Keratinocyte (primary cell): ENCODE data around the gene CCDC175. TPM values are rescaled to one million over a fixed set of nuclear protein-coding genes. Genes with fewer than 3 reads are reported as not detected.

Source experiments
- DNase-seq: peaks from one replicate; pipeline ENCODE4 v3.0.0-alpha.2; 2011; ENCODE audit warnings: low read depth, missing footprints, low spot score
- FAIRE-seq: peaks from 2 replicates; lab custom pipeline; 2011; peaks lifted over from hg19 to GRCh38; lab: Jason Lieb, UNC
- H2AFZ ChIP-seq: 2 replicates; pipeline ENCODE4 v1.6.0; 2012; ENCODE audit warnings: low read length, control low read depth, inconsistent platforms; ENCODE audit not compliant: control insufficient read depth
- H3K27ac ChIP-seq: 2 replicates; pipeline ENCODE4 v1.5.1; 2011; ENCODE audit warnings: low read length; ENCODE audit not compliant: control insufficient read depth, insufficient read depth
- H3K27me3 ChIP-seq: 3 replicates; pipeline ENCODE4 v1.6.0; 2011; ENCODE audit warnings: low read length; ENCODE audit not compliant: control insufficient read depth, insufficient read depth; ENCODE audit errors: extremely low read depth
- H3K36me3 ChIP-seq, 2 experiments: 2 replicates in 1 of 2; 3 replicates in 1 of 2; pipeline ENCODE4 v1.5.1; 2011; ENCODE audit warnings: low read length in 2 of 2, mild to moderate bottlenecking in 1 of 2; ENCODE audit not compliant: control insufficient read depth in 2 of 2, insufficient read depth in 2 of 2; ENCODE audit errors: extremely low read depth in 1 of 2
- H3K4me1 ChIP-seq: 3 replicates; pipeline ENCODE4 v1.5.1; 2011; ENCODE audit warnings: low read length; ENCODE audit not compliant: control insufficient read depth, insufficient read depth; ENCODE audit errors: extremely low read depth
- H3K4me2 ChIP-seq: 3 replicates; pipeline ENCODE4 v1.6.0; 2011; ENCODE audit warnings: low read depth, low read length; ENCODE audit not compliant: control insufficient read depth, insufficient read depth; ENCODE audit errors: extremely low read depth
- H3K4me3 ChIP-seq, 3 experiments: fragments of 200-600 bp in 1 of 3; sonication (generic) in 1 of 3; 2 replicates in 2 of 3; 3 replicates in 1 of 3; pipeline ENCODE4 v1.5.1; 2011 to 2016; ENCODE audit warnings: low read length in 3 of 3, mild to moderate bottlenecking in 3 of 3, control low read depth in 2 of 3, inconsistent platforms in 1 of 3, low read depth in 1 of 3, mixed read lengths in 1 of 3, mixed run types in 1 of 3, moderate library complexity in 1 of 3; ENCODE audit not compliant: control insufficient read depth in 2 of 3, insufficient read depth in 2 of 3; ENCODE audit errors: extremely low read depth in 1 of 3
- H3K79me2 ChIP-seq: 2 replicates; pipeline ENCODE4 v1.6.0; 2012; ENCODE audit warnings: low read length; ENCODE audit not compliant: control insufficient read depth, insufficient read depth
- H3K9ac ChIP-seq: 3 replicates; pipeline ENCODE4 v1.6.0; 2011; ENCODE audit warnings: low read length; ENCODE audit not compliant: control insufficient read depth, insufficient read depth; ENCODE audit errors: extremely low read depth
- H3K9me1 ChIP-seq: 3 replicates; pipeline ENCODE4 v1.6.0; 2011; ENCODE audit warnings: low read length; ENCODE audit not compliant: control insufficient read depth, insufficient read depth; ENCODE audit errors: extremely low read depth
- H3K9me3 ChIP-seq: 2 replicates; pipeline ENCODE4 v1.5.1; 2012; ENCODE audit warnings: low read depth, low read length; ENCODE audit not compliant: control insufficient read depth
- H4K20me1 ChIP-seq: 3 replicates; pipeline ENCODE4 v1.6.0; 2011; ENCODE audit warnings: low read length; ENCODE audit not compliant: control insufficient read depth, insufficient read depth; ENCODE audit errors: extremely low read depth
- CTCF ChIP-seq, 3 experiments: IDR thresholded peaks in 1 of 3; conservative IDR thresholded peaks in 1 of 3; optimal IDR thresholded peaks in 1 of 3; 2 replicates in 2 of 3; 3 replicates in 1 of 3; pipeline versions ENCODE3 to v1.5.1; 2011; ENCODE audit warnings: low read length in 3 of 3, mild to moderate bottlenecking in 3 of 3, moderate library complexity in 2 of 3, control low read depth in 1 of 3, inconsistent platforms in 1 of 3; ENCODE audit not compliant: insufficient read depth in 2 of 3; ENCODE audit errors: extremely low read depth in 1 of 3
- EZH2 ChIP-seq: IDR thresholded peaks from one replicate; pipeline ENCODE4 v1.6.1; 2012; ENCODE audit warnings: inconsistent platforms, mild to moderate bottlenecking, low read length, moderate library complexity
- dilution Hi-C: fragments of 300-500 bp; cut with MboI; formaldehyde crosslinking; loops from one replicate; pipeline ENCODE4 v1.7.0; 2020; ENCODE audit warnings: low sequenced_read_pairs; ENCODE audit not compliant: extremely low pct_ligation_motif_present
- polyA plus RNA-seq, 5 experiments: library from polyadenylated mRNA; depleted of rRNA in 3 of 5; stranded (reverse) in 3 of 5; stranded (forward) in 1 of 5; unstranded in 1 of 5; fragments of >200 nt; gene quantifications; 1 replicate in 1 of 5; 2 replicates in 3 of 5; 3 replicates in 1 of 5; pipeline versions ENCODE4 v1.2.1 to v1.2.3, GENCODE V29; 2011 to 2012; ENCODE audit warnings: missing spikeins in 2 of 5, low read depth in 1 of 5, low replicate concordance in 1 of 5

Gene CCDC175
- polyA plus RNA-seq, 1 donor (not counting 4 experiments of a cell fraction or from before 2014, with no cell fraction given) = not detected

- no peak for TF ChIP-seq EZH2
- no peak for TF ChIP-seq CTCF (optimal IDR thresholded peaks at IDR 0.05 in 1 of 3, IDR thresholded peaks at IDR 0.05 in 1 of 3, conservative IDR thresholded peaks at IDR 0.05 in 1 of 3; ENCODE audit: extremely low read depth in 1 of 3, insufficient read depth in 2 of 3, low read length in 3 of 3)
- Histone ChIP-seq H3K9ac (no peak overlapping the region), H3K79me2 (no peaks in the 10 kb centered on the region), H3K4me2 (no peak overlapping the region), H3K9me3 (no peaks in the 10 kb centered on the region), H3K27ac (no peak overlapping the region), H4K20me1 (no peaks in the 10 kb centered on the region), H3K9me1 (no peaks in the 10 kb centered on the region), H2AFZ (no peak overlapping the region), H3K4me3 (no peak overlapping the region), H3K36me3 (peaks cover 1 to 3% of the 10 kb centered on the region in 2 experiments), H3K4me1 (no peaks in the 10 kb centered on the region), H3K27me3 (no peaks in the 10 kb centered on the region)
- no peak for DNase-seq
- dilution Hi-C loops = no loop called here
- FAIRE-seq = no peak
These were observed 73.4 kb downstream of the CCDC175 start for GRCh38 chr14:59503256-59503655.

GRCh38 chr14:59500732-59501131, 75.9 kb downstream of the CCDC175 start:
- TF ChIP-seq EZH2 (no peak), CTCF (optimal IDR thresholded peaks at IDR 0.05 in 1 of 3, IDR thresholded peaks at IDR 0.05 in 1 of 3, conservative IDR thresholded peaks at IDR 0.05 in 1 of 3; ENCODE audit: extremely low read depth in 1 of 3, insufficient read depth in 2 of 3, low read length in 3 of 3) (no peak)
- no peak overlapping the region for H3K9ac ChIP-seq
- peaks cover 1 to 3% of the 10 kb centered on the region in 2 experiments for H3K36me3 ChIP-seq
- no peaks in the 10 kb centered on the region for H3K4me1 ChIP-seq
- no peak overlapping the region for H3K4me3 ChIP-seq
- dilution Hi-C loops = no loop called here
- H3K9me3 ChIP-seq = no peaks in the 10 kb centered on the region
- no peak overlapping the region for H3K27ac ChIP-seq
- H3K9me1 ChIP-seq = no peaks in the 10 kb centered on the region
- no peaks in the 10 kb centered on the region for H3K79me2 ChIP-seq
- no peak overlapping the region for H2AFZ ChIP-seq
- DNase-seq (no peak), FAIRE-seq (no peak)
- no peak overlapping the region for H3K4me2 ChIP-seq
- H4K20me1 ChIP-seq = no peaks in the 10 kb centered on the region
- H3K27me3 ChIP-seq = no peaks in the 10 kb centered on the region
